Measurements from ENCODE around the gene LTBP4. TPM values are rescaled to one million over a fixed set of nuclear protein-coding genes. Genes with fewer than 3 reads are reported as not detected.

LTBP4 gene
- total and polyA plus RNA-seq, 2 donors (not counting 3 experiments of a cell fraction or from before 2014, with no cell fraction given) = 25.9 to 38.0 TPM

GRCh38 chr19:40668991-40669614 lies 67.9 kb downstream of the LTBP4 start:
- H3K27ac ChIP-seq (ENCODE audit: insufficient read depth, low read depth, low read length) = no peak overlapping the region
- TF ChIP-seq JUN (IDR thresholded peaks at IDR 0.05; ENCODE audit: borderline replicate concordance, insufficient read depth, insufficient read length, low read depth) (no peak), EZH2 (IDR thresholded peaks at IDR 0.05; ENCODE audit: borderline replicate concordance, low read depth, low read length, severe bottlenecking) (no peak), CTCF (IDR thresholded peaks at IDR 0.05; ENCODE audit: extremely low read depth in 1 of 2, insufficient read depth in 1 of 2, low read depth in 1 of 2, low read length in 2 of 2) (no peak), FOS (IDR thresholded peaks at IDR 0.05; ENCODE audit: borderline replicate concordance, insufficient read depth, low read length) (no peak), POLR2A (IDR thresholded peaks at IDR 0.05; ENCODE audit: low read depth, low read length) (no peak), GATA2 (IDR thresholded peaks at IDR 0.05; ENCODE audit: insufficient read depth, insufficient read length, low read depth, low read length) (no peak), MAX (IDR thresholded peaks at IDR 0.05; ENCODE audit: insufficient read depth, insufficient read length) (no peak), MYC (IDR thresholded peaks at IDR 0.05; ENCODE audit: low read depth, low read length) (no peak), POLR2AphosphoS5 (IDR thresholded peaks at IDR 0.05; ENCODE audit: insufficient read depth, low read depth, low read length) (no peak)
- peaks cover 10% of the 10 kb centered on the region for H3K4me1 ChIP-seq (ENCODE audit: control insufficient read depth, extremely low read depth, insufficient read depth, low read length)
- POLR2A ChIA-PET = no interaction called here
- no peaks in the 10 kb centered on the region for H3K9me1 ChIP-seq (replicated peaks; ENCODE audit: control insufficient read depth, extremely low read depth, insufficient read depth, low read length)
- H2AFZ ChIP-seq (ENCODE audit: low read depth, low read length) = no peak overlapping the region
- CTCF ChIA-PET = no interaction called here
- no peaks in the 10 kb centered on the region for H3K27me3 ChIP-seq (ENCODE audit: control insufficient read depth in 2 of 2, insufficient read depth in 2 of 2, low read length in 2 of 2)
- FAIRE-seq = no peak
- no peak for DNase-seq (ENCODE audit: low read depth, low spot score)
- no peak overlapping the region for H3K9ac ChIP-seq (replicated peaks; ENCODE audit: extremely low read depth, insufficient read depth, low read length)
- BruUV-seq (replicated peaks) = no TSS peak
- dilution Hi-C loops (cut with MboI; ENCODE audit: extremely low pct_ligation_motif_present, low sequenced_read_pairs) = no loop called here
- intact Hi-C loops (cut with micrococcal nuclease) = no loop called here
- no peak overlapping the region for H3K4me2 ChIP-seq (ENCODE audit: insufficient read depth, low read length)
- no peaks in the 10 kb centered on the region for H4K20me1 ChIP-seq (replicated peaks; ENCODE audit: control insufficient read depth, extremely low read depth, insufficient read depth, low read length)
- H3K79me2 ChIP-seq (ENCODE audit: control insufficient read depth, insufficient read depth, low read length) = no peaks in the 10 kb centered on the region
- no peak overlapping the region for H3K4me3 ChIP-seq (replicated peaks in 1 of 3; ENCODE audit: insufficient read depth in 1 of 3, low read depth in 1 of 3, low read length in 3 of 3)
- H3K36me3 ChIP-seq (ENCODE audit: control insufficient read depth in 2 of 2, extremely low read depth in 1 of 2, insufficient read depth in 2 of 2, low read length in 2 of 2) = peaks cover 23 to 48% of the 10 kb centered on the region in 2 experiments
- H3K9me3 ChIP-seq (replicated peaks; ENCODE audit: control insufficient read depth, insufficient read depth, low read length) = no peaks in the 10 kb centered on the region

Measured in endothelial cell of umbilical vein (primary cell).